Measurements from ENCODE around the gene FUT2. TPM values are rescaled to one million over a fixed set of nuclear protein-coding genes. Genes with fewer than 3 reads are reported as not detected.
A peak's percentile ranks its signal among the peaks of the same experiment; 100 is the strongest.

The FUT2 gene
- 1.8 and 1.9 TPM in 2 replicates for total RNA-seq

- no peaks in the 10 kb centered on the region for H3K27me3 ChIP-seq (ENCODE audit: control insufficient read depth, insufficient read depth, low read length)
- no peaks in the 10 kb centered on the region for H3K36me3 ChIP-seq (ENCODE audit: control insufficient read depth, insufficient read depth, low read length)
- no peak for TF ChIP-seq CTCF (IDR thresholded peaks at IDR 0.05; ENCODE audit: insufficient read depth, low read length, poor library complexity, severe bottlenecking)
- DNase-seq (ENCODE audit: low read depth), result no peak
- H3K4me3 ChIP-seq (ENCODE audit: low read depth, low read length), result no peak within 1 kb of the TSS
Measured at GRCh38 chr19:48695743-48696352, at the start of gene FUT2. FUT2 (plus strand) TSS chr19:48695971; CDS start chr19:48702957, 6,986 bp downstream.

GRCh38 chr19:48646001-48646721 is 49.6 kb upstream of the FUT2 start, which contains the start of gene CA11:
CA11 (minus strand) TSS chr19:48646187; CDS start chr19:48645632, 555 bp downstream.
- no peak for DNase-seq (ENCODE audit: low read depth)

GRCh38 chr19:48646722-48647216 is 49.0 kb upstream of the FUT2 start:
- TF ChIP-seq CTCF (IDR thresholded peaks at IDR 0.05; ENCODE audit: insufficient read depth, low read length, poor library complexity, severe bottlenecking), result no peak
- Histone ChIP-seq H3K27me3 (ENCODE audit: control insufficient read depth, insufficient read depth, low read length) (no peaks in the 10 kb centered on the region), H3K4me3 (ENCODE audit: low read depth, low read length) (no peak overlapping the region), H3K36me3 (ENCODE audit: control insufficient read depth, insufficient read depth, low read length) (no peaks in the 10 kb centered on the region)
- no peak for DNase-seq (ENCODE audit: low read depth)

More at GRCh38 chr19:48646001-48646721, 49.6 kb upstream of the FUT2 start, which contains the start of gene CA11:
- H3K27me3 ChIP-seq (ENCODE audit: control insufficient read depth, insufficient read depth, low read length), result no peaks in the 10 kb centered on the region
- peak within 1 kb of the TSS; percentile 52 for H3K4me3 ChIP-seq (ENCODE audit: low read depth, low read length)
- peak; percentile 97 for TF ChIP-seq CTCF (IDR thresholded peaks at IDR 0.05; ENCODE audit: insufficient read depth, low read length, poor library complexity, severe bottlenecking)
- H3K36me3 ChIP-seq (ENCODE audit: control insufficient read depth, insufficient read depth, low read length), result no peaks in the 10 kb centered on the region

GRCh38 chr19:48648134-48648533 is 47.6 kb upstream of the FUT2 start:
- Histone ChIP-seq H3K27me3 (ENCODE audit: control insufficient read depth, insufficient read depth, low read length) (no peaks in the 10 kb centered on the region), H3K4me3 (ENCODE audit: low read depth, low read length) (no peak overlapping the region), H3K36me3 (ENCODE audit: control insufficient read depth, insufficient read depth, low read length) (no peaks in the 10 kb centered on the region)
- DNase-seq (ENCODE audit: low read depth), result no peak
- no peak for TF ChIP-seq CTCF (IDR thresholded peaks at IDR 0.05; ENCODE audit: insufficient read depth, low read length, poor library complexity, severe bottlenecking)

- no peak for TF ChIP-seq CTCF (IDR thresholded peaks at IDR 0.05; ENCODE audit: insufficient read depth, low read length, poor library complexity, severe bottlenecking)
- Histone ChIP-seq H3K36me3 (ENCODE audit: control insufficient read depth, insufficient read depth, low read length) (no peaks in the 10 kb centered on the region), H3K27me3 (ENCODE audit: control insufficient read depth, insufficient read depth, low read length) (no peaks in the 10 kb centered on the region), H3K4me3 (ENCODE audit: low read depth, low read length) (no peak overlapping the region)
- DNase-seq (ENCODE audit: low read depth), result no peak
Measured at GRCh38 chr19:48650974-48651682, 44.6 kb upstream of the FUT2 start.
